HepG2 (cell line): ENCODE measurements around the gene FAT4. TPM values are rescaled to one million over a fixed set of nuclear protein-coding genes. Genes with fewer than 3 reads are reported as not detected.
A peak's percentile ranks its signal among the peaks of the same experiment; 100 is the strongest.

Experiments used
- ATAC-seq: fragments of 200-7000 bp; cut with Tn5 transposase; 3 replicates; pipeline ENCODE4 v1.9.1; 2020; ENCODE audit warnings: mild to moderate bottlenecking, moderate library complexity
- BruUV-seq: library from RNA; stranded (reverse); fragments of 400-500 nt; replicated peaks from 2 replicates; lab custom pipeline; 2021; lab: Mats Ljungman, UMichigan
- CTCF ChIA-PET: fragments of 300-600 bp; formaldehyde crosslinking; extraction: SDS; loops from one replicate; lab custom pipeline; 2021; ENCODE audit warnings: low total read pairs, inconsistent platforms, low intra/inter-chr PET ratio; lab: Yijun Ruan, JAX
- POLR2A ChIA-PET: fragments of 350-600 bp; sonication (Branson Sonifier 250); formaldehyde crosslinking; loops from one replicate; lab custom pipeline; 2020; ENCODE audit warnings: antibody characterized with exemption, inconsistent platforms; lab: Yijun Ruan, JAX
- DNase-seq: peaks from one replicate; pipeline ENCODE4 v3.0.0-alpha.2; 2015; ENCODE audit warnings: low spot score
- FAIRE-seq: peaks from 3 replicates; lab custom pipeline; 2011; peaks lifted over from hg19 to GRCh38; lab: Jason Lieb, UNC
- H2AFZ ChIP-seq: one replicate; pipeline ENCODE4 v1.6.1; 2011; ENCODE audit warnings: low read length, inconsistent platforms
- H3K27ac ChIP-seq: fragments of 300-600 bp; 3 replicates; pipeline ENCODE4 v1.8.0; 2011; ENCODE audit warnings: mixed run types, mild to moderate bottlenecking, mixed read lengths, low read length, inconsistent platforms; ENCODE audit not compliant: insufficient read depth; ENCODE audit errors: extremely low read length
- H3K27me3 ChIP-seq, 2 experiments: fragments of 200-600 bp in 1 of 2; 2 replicates in 1 of 2; 3 replicates in 1 of 2; pipeline versions ENCODE4 v1.6.0 to v1.8.0; 2011; ENCODE audit warnings: low read length in 2 of 2, mild to moderate bottlenecking in 2 of 2, moderate library complexity in 2 of 2, inconsistent platforms in 1 of 2; ENCODE audit not compliant: insufficient read depth in 2 of 2, control insufficient read depth in 1 of 2
- H3K36me3 ChIP-seq, 2 experiments: fragments of 200-600 bp in 1 of 2; replicated peaks in 1 of 2; 2 replicates in 1 of 2; 3 replicates in 1 of 2; pipeline versions ENCODE4 v1.5.1 to v1.8.0; 2011; ENCODE audit warnings: low read length in 2 of 2, inconsistent platforms in 1 of 2; ENCODE audit not compliant: insufficient read depth in 2 of 2, control insufficient read depth in 1 of 2
- H3K4me1 ChIP-seq: 2 replicates; pipeline ENCODE4 v1.5.1; 2012; ENCODE audit warnings: low read length, inconsistent platforms; ENCODE audit not compliant: insufficient read depth
- H3K4me2 ChIP-seq: 2 replicates; pipeline ENCODE4 v1.6.0; 2011; ENCODE audit warnings: low read depth, low read length, inconsistent platforms
- H3K4me3 ChIP-seq, 3 experiments: fragments of 200-600 bp in 1 of 3; sonication (generic), shearing (Covaris generic) in 1 of 3; replicated peaks in 1 of 3; 2 replicates each; pipeline ENCODE4 v1.5.1; 2011 to 2016; ENCODE audit warnings: low read length in 3 of 3, inconsistent platforms in 2 of 3, low read depth in 2 of 3, mild to moderate bottlenecking in 2 of 3, control low read depth in 1 of 3, mixed read lengths in 1 of 3; ENCODE audit not compliant: insufficient read depth in 1 of 3
- H3K79me2 ChIP-seq: one replicate; pipeline ENCODE4 v1.6.1; 2011; ENCODE audit warnings: low read length, inconsistent platforms; ENCODE audit not compliant: insufficient read depth
- H3K9ac ChIP-seq: 2 replicates; pipeline ENCODE4 v1.6.0; 2011; ENCODE audit warnings: mild to moderate bottlenecking, low read depth, low read length, inconsistent platforms; ENCODE audit not compliant: insufficient read depth
- H3K9me3 ChIP-seq: 2 replicates; pipeline ENCODE4 v1.5.1; 2012; ENCODE audit warnings: mild to moderate bottlenecking, low read length
- H4K20me1 ChIP-seq: 2 replicates; pipeline ENCODE4 v1.6.0; 2011; ENCODE audit warnings: inconsistent platforms, mild to moderate bottlenecking, low read length, moderate library complexity; ENCODE audit not compliant: insufficient read depth
- AHR ChIP-seq: IDR thresholded peaks from 2 replicates; pipeline ENCODE4 v1.6.1; 2018; ENCODE audit warnings: missing genetic modification reagents, missing compliant biosample characterization
- ELF1 ChIP-seq: sonication (generic); formaldehyde crosslinking; IDR thresholded peaks from 2 replicates; pipeline ENCODE4 v1.4.0; 2020; ENCODE audit warnings: missing genetic modification reagents
- HOXD1 ChIP-seq: sonication (generic); formaldehyde crosslinking; IDR thresholded peaks from 2 replicates; pipeline ENCODE4 v1.5.0; 2020; ENCODE audit warnings: missing genetic modification reagents
- KDM5A ChIP-seq: fragments of 200-600 bp; sonication (generic); IDR thresholded peaks from 2 replicates; pipeline ENCODE4 v1.7.0; 2018; ENCODE audit warnings: antibody characterized with exemption, mild to moderate bottlenecking, low read length, borderline replicate concordance
- MAFF ChIP-seq: IDR thresholded peaks from 2 replicates; pipeline ENCODE4 v1.6.1; 2011; ENCODE audit warnings: low read depth, low read length, improper control_type of control experiment
- MAFK ChIP-seq, 2 experiments: IDR thresholded peaks in 1 of 2; conservative IDR thresholded peaks in 1 of 2; 2 replicates each; pipeline ENCODE4 v1.6.1; 2011; ENCODE audit warnings: improper control_type of control experiment in 2 of 2, low read length in 2 of 2
- NCOA5 ChIP-seq: sonication (generic); formaldehyde crosslinking; IDR thresholded peaks from 2 replicates; pipeline ENCODE4 v1.4.0; 2020; ENCODE audit warnings: missing genetic modification reagents
- PAF1 ChIP-seq: IDR thresholded peaks from 2 replicates; pipeline ENCODE4 v1.6.1; 2016; ENCODE audit warnings: missing genetic modification reagents, missing compliant biosample characterization
- PHF20 ChIP-seq: sonication (generic); formaldehyde crosslinking; IDR thresholded peaks from 2 replicates; pipeline ENCODE4 v1.5.0; 2020; ENCODE audit warnings: mild to moderate bottlenecking, missing genetic modification reagents
- TAF15 ChIP-seq: fragments of 200-400 bp; formaldehyde crosslinking; IDR thresholded peaks from one replicate; pipeline ENCODE4 v1.6.1; 2018; ENCODE audit warnings: mild to moderate bottlenecking, low read depth, low read length; ENCODE audit not compliant: poor library complexity, severe bottlenecking
- TBP ChIP-seq: sonication (generic); formaldehyde crosslinking; IDR thresholded peaks from 2 replicates; pipeline ENCODE4 v1.5.0; 2020; ENCODE audit warnings: missing genetic modification reagents
- ZNF17 ChIP-seq: sonication (generic); formaldehyde crosslinking; IDR thresholded peaks from 2 replicates; pipeline ENCODE4 v1.5.0; 2020; ENCODE audit warnings: mild to moderate bottlenecking, missing genetic modification reagents
- ZNF34 ChIP-seq: sonication (generic); formaldehyde crosslinking; IDR thresholded peaks from 2 replicates; pipeline ENCODE4 v1.4.0; 2020; ENCODE audit warnings: mild to moderate bottlenecking, missing genetic modification reagents, borderline replicate concordance
- ZNF567 ChIP-seq: sonication (generic); formaldehyde crosslinking; IDR thresholded peaks from 2 replicates; pipeline ENCODE4 v1.8.1; 2023; ENCODE audit warnings: mild to moderate bottlenecking, missing genetic modification reagents, borderline replicate concordance
- WGBS: methylation state at CpG from one replicate; pipeline ENCODE4 v1.1.6; 2017; ENCODE audit warnings: low lambda C conversion rate; 5-methylcytosine and 5-hydroxymethylcytosine counted together
- in situ Hi-C: cut with HindIII; loops from 2 replicates; pipeline ENCODE4 v1.10.0; 2017; ENCODE audit warnings: low pct_unique_long_range_greater_than_20kb; ENCODE audit not compliant: extremely low pct_ligation_motif_present
- intact Hi-C: fragments of 100-400 bp; cut with micrococcal nuclease; formaldehyde crosslinking; loops from one replicate; pipeline ENCODE4 v1.10.0; 2022; ENCODE audit not compliant: unreplicated experiment
- polyA plus RNA-seq, 8 experiments: library from polyadenylated mRNA; depleted of rRNA in 3 of 8; stranded (reverse) in 7 of 8; unstranded in 1 of 8; fragments of >200 nt; fragmentation: Illumina TruSeq in 4 of 8; extraction: Trizol in 4 of 8; gene quantifications; 2 replicates each; pipeline versions ENCODE4 v1.2.1 to v1.2.3, GENCODE V29; 2011 to 2016; ENCODE audit warnings: low read depth in 4 of 8, missing spikeins in 1 of 8, mixed read lengths in 1 of 8; ENCODE audit not compliant: insufficient read depth in 1 of 8
- total RNA-seq, 5 experiments: library from RNA; depleted of rRNA; stranded (reverse); fragments of >200 nt; fragmentation: Illumina TruSeq; extraction: Trizol; gene quantifications; 2 replicates each; pipeline ENCODE4 v1.2.3, GENCODE V29; 2016; ENCODE audit warnings: low read depth in 1 of 5
- TF ChIP-seq, protein P1 (sequence below): IDR thresholded peaks from 2 replicates; pipeline ENCODE4 v1.6.1; 2016; ENCODE audit warnings: low read depth
- TF ChIP-seq, protein P2 (sequence below): sonication (generic); formaldehyde crosslinking; IDR thresholded peaks from 2 replicates; pipeline ENCODE4 v1.9.0; 2021; ENCODE audit warnings: missing genetic modification reagents, mild to moderate bottlenecking, borderline replicate concordance
- TF ChIP-seq, protein P3 (sequence below): IDR thresholded peaks from 2 replicates; pipeline ENCODE4 v1.6.1; 2016; ENCODE audit warnings: missing compliant biosample characterization, missing genetic modification reagents, borderline replicate concordance
- TF ChIP-seq, protein P4 (sequence below): sonication (generic); formaldehyde crosslinking; IDR thresholded peaks from 2 replicates; pipeline ENCODE4 v1.4.0; 2020; ENCODE audit warnings: missing genetic modification reagents, mild to moderate bottlenecking, borderline replicate concordance

The FAT4 gene
- total and polyA plus RNA-seq, 2 of the 13 experiments (the other 11 are each of a cell fraction or from before 2014, with no cell fraction given): 0.27 to 1.2 TPM

DNA sequence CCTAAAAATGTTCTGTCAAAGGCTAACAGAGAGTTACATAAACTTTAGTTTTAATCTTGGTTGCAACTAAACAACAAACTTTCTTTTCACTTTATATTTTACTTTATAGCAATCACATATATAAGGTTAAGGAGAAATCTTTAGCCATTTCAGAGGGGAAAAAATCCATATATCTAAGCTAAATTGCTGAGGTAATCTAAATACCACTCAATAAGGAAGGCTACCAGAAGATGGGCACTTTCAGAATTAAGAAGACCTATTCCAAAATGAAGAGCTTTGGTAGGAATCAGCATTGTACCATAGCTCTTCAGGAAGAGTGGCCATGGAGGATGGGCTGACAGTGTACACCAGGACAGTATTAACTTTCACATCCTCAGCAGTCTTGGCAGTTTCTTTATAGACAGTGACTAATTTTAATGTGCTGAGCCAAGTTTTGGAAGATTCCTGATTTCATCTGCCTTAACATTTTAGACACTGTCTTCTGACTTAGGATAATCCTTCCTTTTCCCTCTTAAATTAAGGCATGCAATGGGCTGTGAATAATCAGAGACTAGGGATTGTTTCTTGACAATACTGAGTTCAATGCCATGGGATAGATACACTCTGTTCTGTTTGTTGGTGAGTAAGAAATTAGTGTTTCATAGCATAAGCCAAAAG is 7.1 kb downstream of the FAT4 start (continued):
- TF ChIP-seq MAFK (conservative IDR thresholded peaks at IDR 0.05 in 1 of 2, IDR thresholded peaks at IDR 0.05 in 1 of 2; ENCODE audit: low read length in 2 of 2) (peak; percentile 42 to 70; a peak in 3 of 4 replicates), ZNF567 (CRISPR knock-in tag) (no peak), MAFF (peak; percentile 54; the same call in 1 of the 2 replicates), TBP (no peak), NCOA5 (CRISPR knock-in tag) (no peak)
- TF ChIP-seq, protein P1, sequence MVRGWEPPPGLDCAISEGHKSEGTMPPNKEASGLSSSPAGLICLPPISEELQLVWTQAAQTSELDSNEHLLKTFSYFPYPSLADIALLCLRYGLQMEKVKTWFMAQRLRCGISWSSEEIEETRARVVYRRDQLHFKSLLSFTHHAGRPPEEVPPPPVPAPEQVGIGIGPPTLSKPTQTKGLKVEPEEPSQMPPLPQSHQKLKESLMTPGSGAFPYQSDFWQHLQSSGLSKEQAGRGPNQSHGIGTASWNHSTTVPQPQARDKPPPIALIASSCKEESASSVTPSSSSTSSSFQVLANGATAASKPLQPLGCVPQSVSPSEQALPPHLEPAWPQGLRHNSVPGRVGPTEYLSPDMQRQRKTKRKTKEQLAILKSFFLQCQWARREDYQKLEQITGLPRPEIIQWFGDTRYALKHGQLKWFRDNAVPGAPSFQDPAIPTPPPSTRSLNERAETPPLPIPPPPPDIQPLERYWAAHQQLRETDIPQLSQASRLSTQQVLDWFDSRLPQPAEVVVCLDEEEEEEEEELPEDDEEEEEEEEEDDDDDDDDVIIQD (CRISPR knock-in tag): no peak
- TF ChIP-seq, protein P2, sequence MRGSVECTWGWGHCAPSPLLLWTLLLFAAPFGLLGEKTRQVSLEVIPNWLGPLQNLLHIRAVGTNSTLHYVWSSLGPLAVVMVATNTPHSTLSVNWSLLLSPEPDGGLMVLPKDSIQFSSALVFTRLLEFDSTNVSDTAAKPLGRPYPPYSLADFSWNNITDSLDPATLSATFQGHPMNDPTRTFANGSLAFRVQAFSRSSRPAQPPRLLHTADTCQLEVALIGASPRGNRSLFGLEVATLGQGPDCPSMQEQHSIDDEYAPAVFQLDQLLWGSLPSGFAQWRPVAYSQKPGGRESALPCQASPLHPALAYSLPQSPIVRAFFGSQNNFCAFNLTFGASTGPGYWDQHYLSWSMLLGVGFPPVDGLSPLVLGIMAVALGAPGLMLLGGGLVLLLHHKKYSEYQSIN (CRISPR knock-in tag): no peak

DNA sequence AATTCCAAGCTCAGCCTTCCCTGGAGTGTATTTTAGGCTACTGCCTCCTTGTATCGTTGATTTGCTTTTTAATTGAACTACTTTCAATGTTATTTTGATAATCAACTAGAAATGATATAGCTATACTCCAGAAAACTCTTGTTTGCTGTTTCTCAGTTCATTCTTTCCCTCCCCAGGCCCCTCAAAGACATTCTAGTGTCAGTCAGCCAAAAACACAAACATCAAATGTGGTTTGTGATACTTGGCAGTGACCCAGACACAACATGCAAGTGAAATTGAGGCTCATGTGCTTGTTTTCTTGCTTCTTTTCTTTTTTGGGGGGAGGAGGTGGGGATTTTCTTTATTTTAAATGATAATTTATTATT is 7.6 kb downstream of the FAT4 start:
- no peaks in the 10 kb centered on the region for H3K79me2 ChIP-seq
- BruUV-seq: no TSS peak
- in situ Hi-C loops: loop anchor here (25.0 kb wide), 1 partner anchor 1290 kb away; no protein-coding TSS in a partner anchor
- TF ChIP-seq ZNF17 (CRISPR knock-in tag) (no peak), HOXD1 (CRISPR knock-in tag) (no peak), TAF15 (no peak), PAF1 (no peak), KDM5A (no peak), PHF20 (no peak), NCOA5 (CRISPR knock-in tag) (no peak), AHR (CRISPR knock-in tag) (no peak), ELF1 (no peak), ZNF34 (CRISPR knock-in tag) (no peak)
- TF ChIP-seq, protein P3, sequence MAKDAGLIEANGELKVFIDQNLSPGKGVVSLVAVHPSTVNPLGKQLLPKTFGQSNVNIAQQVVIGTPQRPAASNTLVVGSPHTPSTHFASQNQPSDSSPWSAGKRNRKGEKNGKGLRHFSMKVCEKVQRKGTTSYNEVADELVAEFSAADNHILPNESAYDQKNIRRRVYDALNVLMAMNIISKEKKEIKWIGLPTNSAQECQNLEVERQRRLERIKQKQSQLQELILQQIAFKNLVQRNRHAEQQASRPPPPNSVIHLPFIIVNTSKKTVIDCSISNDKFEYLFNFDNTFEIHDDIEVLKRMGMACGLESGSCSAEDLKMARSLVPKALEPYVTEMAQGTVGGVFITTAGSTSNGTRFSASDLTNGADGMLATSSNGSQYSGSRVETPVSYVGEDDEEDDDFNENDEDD (CRISPR knock-in tag): no peak
- TF ChIP-seq, protein P4, sequence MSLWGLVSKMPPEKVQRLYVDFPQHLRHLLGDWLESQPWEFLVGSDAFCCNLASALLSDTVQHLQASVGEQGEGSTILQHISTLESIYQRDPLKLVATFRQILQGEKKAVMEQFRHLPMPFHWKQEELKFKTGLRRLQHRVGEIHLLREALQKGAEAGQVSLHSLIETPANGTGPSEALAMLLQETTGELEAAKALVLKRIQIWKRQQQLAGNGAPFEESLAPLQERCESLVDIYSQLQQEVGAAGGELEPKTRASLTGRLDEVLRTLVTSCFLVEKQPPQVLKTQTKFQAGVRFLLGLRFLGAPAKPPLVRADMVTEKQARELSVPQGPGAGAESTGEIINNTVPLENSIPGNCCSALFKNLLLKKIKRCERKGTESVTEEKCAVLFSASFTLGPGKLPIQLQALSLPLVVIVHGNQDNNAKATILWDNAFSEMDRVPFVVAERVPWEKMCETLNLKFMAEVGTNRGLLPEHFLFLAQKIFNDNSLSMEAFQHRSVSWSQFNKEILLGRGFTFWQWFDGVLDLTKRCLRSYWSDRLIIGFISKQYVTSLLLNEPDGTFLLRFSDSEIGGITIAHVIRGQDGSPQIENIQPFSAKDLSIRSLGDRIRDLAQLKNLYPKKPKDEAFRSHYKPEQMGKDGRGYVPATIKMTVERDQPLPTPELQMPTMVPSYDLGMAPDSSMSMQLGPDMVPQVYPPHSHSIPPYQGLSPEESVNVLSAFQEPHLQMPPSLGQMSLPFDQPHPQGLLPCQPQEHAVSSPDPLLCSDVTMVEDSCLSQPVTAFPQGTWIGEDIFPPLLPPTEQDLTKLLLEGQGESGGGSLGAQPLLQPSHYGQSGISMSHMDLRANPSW (CRISPR knock-in tag): no peak

More for the DNA sequence above, 7.6 kb downstream of the FAT4 start:
- no peak overlapping the region for H3K27ac ChIP-seq
- FAIRE-seq: no peak
- no peaks in the 10 kb centered on the region for H3K4me1 ChIP-seq
- no peaks in the 10 kb centered on the region for H3K27me3 ChIP-seq
- intact Hi-C loops: no loop called here
- H3K4me2 ChIP-seq: no peak overlapping the region
- ChIA-PET CTCF (no interaction called here), POLR2A (no interaction called here)
- no peaks in the 10 kb centered on the region for H4K20me1 ChIP-seq
- no peak for ATAC-seq
- H3K9ac ChIP-seq: no peak overlapping the region
- no peak overlapping the region for H3K4me3 ChIP-seq
- H3K36me3 ChIP-seq: no peaks in the 10 kb centered on the region
- no peak for DNase-seq
- WGBS: 80% methylated on average over 1 of the region's 1 CpG
- H2AFZ ChIP-seq: no peak overlapping the region
- no peaks in the 10 kb centered on the region for H3K9me3 ChIP-seq
